CD4-positive, alpha-beta T cell (primary cell): ENCODE measurements around the gene GRK4. TPM values are rescaled to one million over a fixed set of nuclear protein-coding genes. Genes with fewer than 3 reads are reported as not detected.

Experiments used
- ATAC-seq: fragments of 200-7000 bp; cut with Tn5 transposase; one replicate; pipeline ENCODE4 v1.10.0; 2022; ENCODE audit warnings: mild to moderate bottlenecking; ENCODE audit not compliant: poor library complexity
- CTCF ChIA-PET: fragments of 350-600 bp; sonication (Branson Sonifier 250); formaldehyde crosslinking; loops from one replicate; lab custom pipeline; 2021; ENCODE audit warnings: antibody characterized with exemption, inconsistent platforms; lab: Charles Lee
- POLR2A ChIA-PET: fragments of 350-600 bp; sonication (Branson Sonifier 250); formaldehyde crosslinking; loops from one replicate; lab custom pipeline; 2021; ENCODE audit warnings: antibody characterized with exemption, inconsistent platforms; lab: Charles Lee
- DNase-seq, 14 experiments: peaks; one replicate each; pipeline ENCODE4 v3.0.0-alpha.2; 2013 to 2020; ENCODE audit warnings: mixed read lengths in 2 of 14
- H3K27ac ChIP-seq, 2 donors: one replicate each; pipeline versions ENCODE4 v1.5.1 to v1.7.0; 2013; ENCODE audit warnings: low read length in 2 of 2, low read depth in 1 of 2, mild to moderate bottlenecking in 1 of 2
- H3K27me3 ChIP-seq, 2 experiments: 1 replicate in 1 of 2; 2 replicates in 1 of 2; pipeline versions ENCODE4 v1.6.1 to v1.7.0; 2013; ENCODE audit warnings: low read length in 2 of 2, control low read depth in 1 of 2, mild to moderate bottlenecking in 1 of 2, moderate library complexity in 1 of 2; ENCODE audit not compliant: insufficient read depth in 2 of 2, control insufficient read depth in 1 of 2
- H3K36me3 ChIP-seq: one replicate; pipeline ENCODE4 v1.6.1; 2013; ENCODE audit warnings: low read length, control low read depth; ENCODE audit not compliant: insufficient read depth
- H3K4me1 ChIP-seq: one replicate; pipeline ENCODE4 v1.6.1; 2013; ENCODE audit warnings: low read length, control low read depth; ENCODE audit not compliant: insufficient read depth
- H3K4me3 ChIP-seq: one replicate; pipeline ENCODE4 v1.5.1; 2013; ENCODE audit warnings: mild to moderate bottlenecking, low read length, moderate library complexity
- H3K9me3 ChIP-seq, 2 experiments: 1 replicate in 1 of 2; 2 replicates in 1 of 2; pipeline versions ENCODE4 v1.6.1 to v1.7.0; 2013; ENCODE audit warnings: low read length in 2 of 2, mild to moderate bottlenecking in 2 of 2, control low read depth in 1 of 2, moderate library complexity in 1 of 2; ENCODE audit not compliant: control insufficient read depth in 1 of 2, insufficient read depth in 1 of 2
- H3K27ac Mint-ChIP-seq: one replicate; pipeline ENCODE4 v1.8.0; 2020; ENCODE audit warnings: mixed read lengths
- H3K27me3 Mint-ChIP-seq: one replicate; pipeline ENCODE4 v1.8.0; 2021; ENCODE audit warnings: mixed read lengths
- H3K36me3 Mint-ChIP-seq: one replicate; pipeline ENCODE4 v1.8.0; 2021; ENCODE audit warnings: low read depth, mixed read lengths
- H3K4me1 Mint-ChIP-seq: one replicate; pipeline ENCODE4 v1.8.0; 2021; ENCODE audit warnings: low read depth, mixed read lengths
- H3K4me3 Mint-ChIP-seq: one replicate; pipeline ENCODE4 v1.8.0; 2020; ENCODE audit warnings: mild to moderate bottlenecking, mixed read lengths
- H3K9me3 Mint-ChIP-seq: one replicate; pipeline ENCODE4 v1.8.0; 2020; ENCODE audit warnings: mixed read lengths
- CTCF ChIP-seq: fragments of 200-600 bp; IDR thresholded peaks from one replicate; pipeline ENCODE4 v1.8.0; 2022; ENCODE audit warnings: antibody characterized with exemption, mild to moderate bottlenecking
- intact Hi-C, 2 experiments: fragments of 100-400 bp; cut with DNase I in 1 of 2; cut with micrococcal nuclease in 1 of 2; formaldehyde crosslinking; loops; one replicate each; pipeline versions ENCODE4 v1.15.1 to v1.9.0; 2023 to 2025; cut with DNase I, micrococcal nuclease
- total RNA-seq, 174 experiments: library from RNA in 2 of 174; stranded (reverse) in 2 of 174; gene quantifications; one replicate each; pipeline ENCODE4 v1.2.3 and lab custom pipeline; 2021 to 2026

GRK4 gene
- total RNA-seq, 2 experiments from 2014 or later: 1.2 to 1.8 TPM

- peak overlapping the region; percentile 84 for H3K27ac Mint-ChIP-seq
- Histone ChIP-seq H3K36me3 (peaks cover 24% of the 10 kb centered on the region), H3K27me3 (no peaks in the 10 kb centered on the region), H3K9me3 (no peaks in the 10 kb centered on the region), H3K4me1 (peaks cover 34% of the 10 kb centered on the region), H3K27ac (peak overlapping the region; percentile 12 to 36), H3K4me3 (peak overlapping the region; percentile 87)
- intact Hi-C loops: loop anchor here (5.0 to 10.0 kb wide), 5 partner anchors 39 to 954 kb away; partner anchors contain the start of genes HAUS3 (in 1 of the 2), NELFA (in 1 of the 2), POLN (in 1 of the 2) and RGS12 (in 1 of the 2)
- no peaks in the 10 kb centered on the region for H3K9me3 Mint-ChIP-seq
- no peaks in the 10 kb centered on the region for H3K27me3 Mint-ChIP-seq
- H3K36me3 Mint-ChIP-seq: peaks cover 42% of the 10 kb centered on the region
- H3K4me1 Mint-ChIP-seq: peaks cover 56% of the 10 kb centered on the region
- CTCF ChIA-PET: interaction anchor here (2.0 kb wide), 1 partner anchor 197 kb away, joined by 7 read pairs; no protein-coding TSS in a partner anchor
- H3K4me3 Mint-ChIP-seq: peak overlapping the region; percentile 86
- DNase-seq: peak in 3 of 14 experiments; percentile 20 to 49 (median 32)
- ATAC-seq: no peak
- POLR2A ChIA-PET: interaction anchor here (1.1 to 3.6 kb wide), 2 partner anchors 13 to 25 kb away, joined by 3 to 51 read pairs; no protein-coding TSS in a partner anchor
- TF ChIP-seq CTCF: no peak
Measured at GRCh38 chr4:2961421-2961810, 2.0 kb upstream of the GRK4 start.

- CTCF ChIA-PET: interaction anchor here (2.0 kb wide), 1 partner anchor 198 kb away, joined by 7 read pairs; no protein-coding TSS in a partner anchor
- Histone ChIP-seq H3K9me3 (no peaks in the 10 kb centered on the region), H3K36me3 (peaks cover 19% of the 10 kb centered on the region), H3K27ac (peak overlapping the region; percentile 12 to 36), H3K27me3 (no peaks in the 10 kb centered on the region), H3K4me3 (peak overlapping the region; percentile 87), H3K4me1 (peaks cover 34% of the 10 kb centered on the region)
- Mint-ChIP-seq H3K4me1 (peaks cover 53% of the 10 kb centered on the region), H3K36me3 (peaks cover 39% of the 10 kb centered on the region), H3K27ac (peak overlapping the region; percentile 84), H3K9me3 (no peaks in the 10 kb centered on the region), H3K4me3 (peak overlapping the region; percentile 86), H3K27me3 (no peaks in the 10 kb centered on the region)
- TF ChIP-seq CTCF: no peak
- POLR2A ChIA-PET: interaction anchor here (0.5 to 3.6 kb wide), 7 partner anchors 8 to 1106 kb away, joined by 3 to 51 read pairs (median 3); partner anchors contain the start of genes HAUS3, LETM1, POLN and TNIP2
- ATAC-seq: peak; percentile 27
- intact Hi-C loops: loop anchor here (2.0 to 10.0 kb wide), 10 partner anchors 25 to 955 kb away; partner anchors contain the start of genes TNIP2 (in 2 of the 2), FAM193A (in 1 of the 2), HAUS3 (in 1 of the 2) and HTT (in 1 of the 2)
- DNase-seq: peak in 2 of 14 experiments; percentile 58 to 59
Measured at GRCh38 chr4:2961811-2962441, 1.4 kb upstream of the GRK4 start.

- H3K9me3 ChIP-seq: no peaks in the 10 kb centered on the region
- peaks cover 48% of the 10 kb centered on the region for H3K4me1 Mint-ChIP-seq
- peak overlapping the region; percentile 84 for H3K27ac Mint-ChIP-seq
- H3K27ac ChIP-seq: peak overlapping the region; percentile 88 to 92
- no peaks in the 10 kb centered on the region for H3K27me3 ChIP-seq
- H3K9me3 Mint-ChIP-seq: no peaks in the 10 kb centered on the region
- peaks cover 32% of the 10 kb centered on the region for H3K36me3 Mint-ChIP-seq
- H3K4me3 ChIP-seq: peak overlapping the region; percentile 87
- CTCF ChIA-PET: interaction anchor here (1.0 to 2.0 kb wide), 4 partner anchors 8 to 205 kb away, joined by 3 to 7 read pairs (median 4); no protein-coding TSS in a partner anchor
- peaks cover 34% of the 10 kb centered on the region for H3K4me1 ChIP-seq
- peaks cover 13% of the 10 kb centered on the region for H3K36me3 ChIP-seq
- DNase-seq (no peak), ATAC-seq (peak; percentile 23)
- no peaks in the 10 kb centered on the region for H3K27me3 Mint-ChIP-seq
- H3K4me3 Mint-ChIP-seq: peak overlapping the region; percentile 86
- intact Hi-C loops: loop anchor here (1.0 to 10.0 kb wide), 13 partner anchors 26 to 955 kb away; partner anchors contain the start of genes TNIP2 (in 2 of the 2), ADD1 (in 1 of the 2), CFAP99 (in 1 of the 2) and FAM193A (in 1 of the 2)
- POLR2A ChIA-PET: interaction anchor here (0.9 to 3.6 kb wide), 18 partner anchors 9 to 721 kb away, joined by 3 to 51 read pairs (median 6); partner anchors contain the start of genes HAUS3, HTT-AS, POLN and RNF4
- TF ChIP-seq CTCF: no peak
Measured at GRCh38 chr4:2962614-2963174, 677 bp upstream of the GRK4 start.
